ENCODE results near the gene ST8SIA2.

Gene ST8SIA2

DNA sequence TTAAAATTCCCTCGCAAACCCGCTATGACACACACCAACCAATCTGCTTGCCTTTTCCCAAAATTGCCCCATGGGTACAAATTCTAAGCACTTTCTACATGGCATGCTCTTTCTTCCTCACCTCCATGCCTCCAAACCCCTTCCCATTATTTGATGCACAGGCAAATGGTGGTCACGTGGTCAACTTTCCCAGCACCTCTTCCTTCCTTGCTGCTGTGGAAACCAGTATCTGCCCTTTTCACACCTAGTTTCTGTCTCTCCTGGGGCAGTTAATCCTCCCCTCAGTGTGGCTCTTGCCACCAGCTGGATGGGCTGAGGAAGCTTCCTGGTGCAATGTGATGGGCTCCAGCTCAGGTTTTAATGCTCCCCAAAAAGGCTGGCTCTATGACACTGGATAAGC is 38.4 kb upstream of the ST8SIA2 start:
- TF ChIP-seq, protein P1, sequence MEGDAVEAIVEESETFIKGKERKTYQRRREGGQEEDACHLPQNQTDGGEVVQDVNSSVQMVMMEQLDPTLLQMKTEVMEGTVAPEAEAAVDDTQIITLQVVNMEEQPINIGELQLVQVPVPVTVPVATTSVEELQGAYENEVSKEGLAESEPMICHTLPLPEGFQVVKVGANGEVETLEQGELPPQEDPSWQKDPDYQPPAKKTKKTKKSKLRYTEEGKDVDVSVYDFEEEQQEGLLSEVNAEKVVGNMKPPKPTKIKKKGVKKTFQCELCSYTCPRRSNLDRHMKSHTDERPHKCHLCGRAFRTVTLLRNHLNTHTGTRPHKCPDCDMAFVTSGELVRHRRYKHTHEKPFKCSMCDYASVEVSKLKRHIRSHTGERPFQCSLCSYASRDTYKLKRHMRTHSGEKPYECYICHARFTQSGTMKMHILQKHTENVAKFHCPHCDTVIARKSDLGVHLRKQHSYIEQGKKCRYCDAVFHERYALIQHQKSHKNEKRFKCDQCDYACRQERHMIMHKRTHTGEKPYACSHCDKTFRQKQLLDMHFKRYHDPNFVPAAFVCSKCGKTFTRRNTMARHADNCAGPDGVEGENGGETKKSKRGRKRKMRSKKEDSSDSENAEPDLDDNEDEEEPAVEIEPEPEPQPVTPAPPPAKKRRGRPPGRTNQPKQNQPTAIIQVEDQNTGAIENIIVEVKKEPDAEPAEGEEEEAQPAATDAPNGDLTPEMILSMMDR (conservative IDR thresholded peaks at IDR 0.05; ENCODE audit: low read length) = no peak
- TF ChIP-seq EZH2phosphoT487 (IDR thresholded peaks at IDR 0.05; ENCODE audit: borderline replicate concordance) = no peak

DNA sequence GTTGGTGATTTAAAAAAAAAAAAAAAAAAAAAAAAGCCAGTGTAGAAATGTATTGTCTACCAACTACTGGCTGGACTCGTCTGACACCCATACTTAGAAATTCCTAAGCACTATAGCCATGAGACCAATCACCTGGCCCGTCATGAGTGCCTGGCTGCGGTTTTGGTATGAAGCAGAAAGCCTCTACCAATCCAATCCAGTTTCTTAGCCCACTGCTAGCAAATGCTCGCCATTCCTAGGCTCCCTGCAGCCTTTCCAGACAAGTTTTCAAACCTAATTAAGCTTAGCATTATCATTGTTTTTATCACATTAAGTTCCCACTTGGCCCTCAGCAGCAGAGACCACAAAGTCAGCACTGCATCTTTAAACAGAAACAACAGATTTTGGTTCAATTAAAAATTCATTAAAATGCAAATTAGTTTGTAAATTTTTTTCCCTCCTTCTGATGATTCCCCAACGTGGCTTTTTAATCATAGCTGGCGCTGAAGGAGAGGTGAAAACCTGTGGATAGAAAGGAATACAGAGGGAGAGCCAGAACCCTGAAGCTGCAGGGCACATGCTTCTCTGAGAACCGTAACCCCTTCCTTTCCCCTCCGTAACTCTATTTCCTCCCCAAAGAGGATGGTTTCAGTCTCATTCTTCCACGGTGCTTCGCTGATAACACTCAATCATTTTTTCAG is 32.2 kb upstream of the ST8SIA2 start:
- Histone ChIP-seq H3K4me2 (ENCODE audit: low read depth, low read length, poor library complexity, severe bottlenecking) (no peak overlapping the region), H3K9ac (ENCODE audit: low read depth, low read length, poor library complexity, severe bottlenecking) (no peak overlapping the region), H3K4me3 (ENCODE audit: low read length, poor library complexity, severe bottlenecking) (no peak overlapping the region), H3K79me2 (ENCODE audit: insufficient read depth, low read length) (no peaks in the 10 kb centered on the region), H2AFZ (ENCODE audit: low read length) (no peak overlapping the region), H3K36me3 (ENCODE audit: insufficient read depth, low read length) (no peaks in the 10 kb centered on the region), H3K4me1 (ENCODE audit: insufficient read depth, low read length, poor library complexity, severe bottlenecking) (no peaks in the 10 kb centered on the region), H3F3A (ENCODE audit: low read depth) (no peaks in the 10 kb centered on the region), H3K9me2 (replicated peaks; ENCODE audit: low read depth, low read length) (no peaks in the 10 kb centered on the region), H3K27me3 (ENCODE audit: insufficient read depth, low read length, poor library complexity, severe bottlenecking) (no peaks in the 10 kb centered on the region), H3K9me3 (ENCODE audit: insufficient read depth, low read depth, low read length) (no peaks in the 10 kb centered on the region), H4K20me1 (ENCODE audit: insufficient read depth, low read length, poor library complexity, severe bottlenecking) (no peaks in the 10 kb centered on the region)
- TF ChIP-seq, protein P1 (conservative IDR thresholded peaks at IDR 0.05; ENCODE audit: low read length) = no peak
- TF ChIP-seq EZH2phosphoT487 (IDR thresholded peaks at IDR 0.05; ENCODE audit: borderline replicate concordance) = no peak

More for the DNA sequence above, 38.4 kb upstream of the ST8SIA2 start:
- Histone ChIP-seq H3K4me1 (ENCODE audit: insufficient read depth, low read length, poor library complexity, severe bottlenecking) (no peaks in the 10 kb centered on the region), H3K9me3 (ENCODE audit: insufficient read depth, low read depth, low read length) (no peaks in the 10 kb centered on the region), H4K20me1 (ENCODE audit: insufficient read depth, low read length, poor library complexity, severe bottlenecking) (no peaks in the 10 kb centered on the region), H3K4me2 (ENCODE audit: low read depth, low read length, poor library complexity, severe bottlenecking) (no peak overlapping the region), H3K9ac (ENCODE audit: low read depth, low read length, poor library complexity, severe bottlenecking) (no peak overlapping the region), H3F3A (ENCODE audit: low read depth) (no peaks in the 10 kb centered on the region), H3K9me2 (replicated peaks; ENCODE audit: low read depth, low read length) (no peaks in the 10 kb centered on the region), H3K27me3 (ENCODE audit: insufficient read depth, low read length, poor library complexity, severe bottlenecking) (no peaks in the 10 kb centered on the region), H2AFZ (ENCODE audit: low read length) (no peak overlapping the region), H3K4me3 (ENCODE audit: low read length, poor library complexity, severe bottlenecking) (no peak overlapping the region), H3K79me2 (ENCODE audit: insufficient read depth, low read length) (no peaks in the 10 kb centered on the region), H3K36me3 (ENCODE audit: insufficient read depth, low read length) (no peaks in the 10 kb centered on the region)

DNA sequence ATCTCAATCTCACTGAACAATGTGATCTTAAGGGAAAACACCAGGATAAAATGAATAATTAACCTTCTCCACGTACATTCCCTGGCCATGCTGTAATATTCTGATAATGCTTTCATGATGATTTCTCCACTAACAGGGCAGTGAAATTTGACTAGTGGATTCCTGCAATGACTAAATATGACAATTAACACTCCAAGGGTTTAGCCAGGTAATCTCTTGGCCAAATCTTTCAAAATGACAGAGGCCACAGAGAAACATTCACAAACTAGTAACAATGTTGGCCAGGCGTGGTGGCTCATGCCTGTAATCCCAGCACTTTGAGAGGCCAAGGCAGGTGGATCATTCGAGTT is 31.7 kb upstream of the ST8SIA2 start:
- TF ChIP-seq, protein P1 (conservative IDR thresholded peaks at IDR 0.05; ENCODE audit: low read length) = no peak
- TF ChIP-seq EZH2phosphoT487 (IDR thresholded peaks at IDR 0.05; ENCODE audit: borderline replicate concordance) = no peak
- Histone ChIP-seq H3K36me3 (ENCODE audit: insufficient read depth, low read length) (no peaks in the 10 kb centered on the region), H3K27me3 (ENCODE audit: insufficient read depth, low read length, poor library complexity, severe bottlenecking) (no peaks in the 10 kb centered on the region), H3K9me2 (replicated peaks; ENCODE audit: low read depth, low read length) (no peaks in the 10 kb centered on the region), H3K9ac (ENCODE audit: low read depth, low read length, poor library complexity, severe bottlenecking) (no peak overlapping the region), H3K9me3 (ENCODE audit: insufficient read depth, low read depth, low read length) (no peaks in the 10 kb centered on the region), H3K4me1 (ENCODE audit: insufficient read depth, low read length, poor library complexity, severe bottlenecking) (no peaks in the 10 kb centered on the region), H2AFZ (ENCODE audit: low read length) (no peak overlapping the region), H3K4me3 (ENCODE audit: low read length, poor library complexity, severe bottlenecking) (no peak overlapping the region), H4K20me1 (ENCODE audit: insufficient read depth, low read length, poor library complexity, severe bottlenecking) (no peaks in the 10 kb centered on the region), H3K79me2 (ENCODE audit: insufficient read depth, low read length) (no peaks in the 10 kb centered on the region), H3K4me2 (ENCODE audit: low read depth, low read length, poor library complexity, severe bottlenecking) (no peak overlapping the region), H3F3A (ENCODE audit: low read depth) (no peaks in the 10 kb centered on the region)

Measured in Loucy (cell line).